IgD-negative memory B cell (primary cell): Measurements from ENCODE around the gene TBX6. TPM values are rescaled to one million over a fixed set of nuclear protein-coding genes. Genes with fewer than 3 reads are reported as not detected.

Experiments
- H3K27ac Mint-ChIP-seq, 3 donors: one replicate each; pipeline ENCODE4 v1.8.0; 2020 to 2022; ENCODE audit warnings: mild to moderate bottlenecking in 3 of 3, mixed read lengths in 3 of 3, moderate library complexity in 1 of 3
- H3K27me3 Mint-ChIP-seq: one replicate; pipeline ENCODE4 v1.8.0; 2021; ENCODE audit warnings: mixed read lengths
- H3K36me3 Mint-ChIP-seq: one replicate; pipeline ENCODE4 v1.8.0; 2020; ENCODE audit warnings: mild to moderate bottlenecking, mixed read lengths
- H3K4me1 Mint-ChIP-seq, 3 donors: one replicate each; pipeline ENCODE4 v1.8.0; 2020 to 2022; ENCODE audit warnings: mixed read lengths in 3 of 3, mild to moderate bottlenecking in 1 of 3
- H3K4me3 Mint-ChIP-seq, 4 donors: one replicate each; pipeline ENCODE4 v1.8.0; 2020 to 2022; ENCODE audit warnings: mild to moderate bottlenecking in 4 of 4, mixed read lengths in 4 of 4, moderate library complexity in 3 of 4
- H3K9me3 Mint-ChIP-seq, 3 donors: one replicate each; pipeline ENCODE4 v1.8.0; 2020 to 2021; ENCODE audit warnings: mixed read lengths in 3 of 3, mild to moderate bottlenecking in 1 of 3
- polyA plus RNA-seq: library from polyadenylated mRNA; unstranded; fragments of 300-500 nt; fragmentation: Illumina TruSeq; gene quantifications from one replicate; pipeline ENCODE4 v1.2.3, GENCODE V29; 2021

TBX6 gene
- polyA plus RNA-seq, 1 donor from 2014 or later: not detected

GRCh38 chr16:30068750-30069610 lies 22.7 kb downstream of the TBX6 start:
- H3K4me3 Mint-ChIP-seq: peak overlapping the region; percentile 70 to 94 (median 87)
- H3K27me3 Mint-ChIP-seq: no peaks in the 10 kb centered on the region
- peaks cover 13 to 15% (median 14%) of the 10 kb centered on the region in 3 donors for H3K4me1 Mint-ChIP-seq
- H3K9me3 Mint-ChIP-seq: no peaks in the 10 kb centered on the region
- H3K36me3 Mint-ChIP-seq: peaks cover 4% of the 10 kb centered on the region
- peak overlapping the region; percentile 67 to 89 (median 73) for H3K27ac Mint-ChIP-seq

- H3K36me3 Mint-ChIP-seq: peaks cover 4% of the 10 kb centered on the region
- no peaks in the 10 kb centered on the region for H3K9me3 Mint-ChIP-seq
- peak overlapping the region; percentile 67 to 89 (median 73) for H3K27ac Mint-ChIP-seq
- no peaks in the 10 kb centered on the region for H3K27me3 Mint-ChIP-seq
- H3K4me3 Mint-ChIP-seq: peak overlapping the region; percentile 70 to 94 (median 87)
- peaks cover 13 to 18% (median 17%) of the 10 kb centered on the region in 3 donors for H3K4me1 Mint-ChIP-seq
These were observed 23.4 kb downstream of the TBX6 start for GRCh38 chr16:30068333-30068732.

GRCh38 chr16:30067584-30067916 lies 24.2 kb downstream of the TBX6 start:
- Mint-ChIP-seq H3K4me1 (peaks cover 13 to 18% (median 17%) of the 10 kb centered on the region in 3 donors), H3K9me3 (no peaks in the 10 kb centered on the region), H3K27ac (peak overlapping the region in 1 of 3 donors; percentile 97)

GRCh38 chr16:30066761-30067583 lies 24.8 kb downstream of the TBX6 start:
- Mint-ChIP-seq H3K4me3 (peak overlapping the region; percentile 95 to 100 (median 100)), H3K27ac (peak overlapping the region in 2 of 3 donors; percentile 97 to 100), H3K4me1 (peaks cover 13 to 18% (median 16%) of the 10 kb centered on the region in 3 donors), H3K9me3 (no peaks in the 10 kb centered on the region), H3K27me3 (no peaks in the 10 kb centered on the region), H3K36me3 (peaks cover 4% of the 10 kb centered on the region)

More at GRCh38 chr16:30067584-30067916, 24.2 kb downstream of the TBX6 start:
- Mint-ChIP-seq H3K27me3 (no peaks in the 10 kb centered on the region), H3K36me3 (peaks cover 4% of the 10 kb centered on the region), H3K4me3 (peak overlapping the region; percentile 48 to 95 (median 68))

GRCh38 chr16:30065943-30066760 lies 25.6 kb downstream of the TBX6 start:
- peaks cover 13 to 18% (median 16%) of the 10 kb centered on the region in 3 donors for H3K4me1 Mint-ChIP-seq
- no peaks in the 10 kb centered on the region for H3K27me3 Mint-ChIP-seq
- H3K36me3 Mint-ChIP-seq: peaks cover 4% of the 10 kb centered on the region
- H3K27ac Mint-ChIP-seq: peak overlapping the region; percentile 97 to 100 (median 99)
- H3K9me3 Mint-ChIP-seq: no peaks in the 10 kb centered on the region
- H3K4me3 Mint-ChIP-seq: peak overlapping the region; percentile 95 to 100 (median 100)

- peak within 1 kb of the TSS; percentile 95 to 100 (median 100) for H3K4me3 Mint-ChIP-seq
- no peaks in the 10 kb centered on the region for H3K27me3 Mint-ChIP-seq
- H3K27ac Mint-ChIP-seq: peak within 1 kb of the TSS; percentile 97 to 100 (median 99)
- peaks cover 13 to 18% (median 16%) of the 10 kb centered on the region in 3 donors for H3K4me1 Mint-ChIP-seq
- no peaks in the 10 kb centered on the region for H3K9me3 Mint-ChIP-seq
- H3K36me3 Mint-ChIP-seq: peaks cover 4% of the 10 kb centered on the region
These were observed 26.4 kb downstream of the TBX6 start, which contains the start of gene ALDOA for GRCh38 chr16:30065102-30065942. Gene ALDOA, plus strand, starts transcription at chr16:30065760. Its CDS starts 1,138 bp downstream, at chr16:30066898.

- H3K27me3 Mint-ChIP-seq: no peaks in the 10 kb centered on the region
- peaks cover 13 to 18% (median 16%) of the 10 kb centered on the region in 3 donors for H3K4me1 Mint-ChIP-seq
- peak overlapping the region; percentile 97 to 100 (median 99) for H3K27ac Mint-ChIP-seq
- no peaks in the 10 kb centered on the region for H3K9me3 Mint-ChIP-seq
- peaks cover 4% of the 10 kb centered on the region for H3K36me3 Mint-ChIP-seq
- peak overlapping the region; percentile 95 to 100 (median 100) for H3K4me3 Mint-ChIP-seq
These were observed 27.0 kb downstream of the TBX6 start for GRCh38 chr16:30064729-30065101.

GRCh38 chr16:30063893-30064728 lies 27.6 kb downstream of the TBX6 start:
- Mint-ChIP-seq H3K36me3 (peaks cover 4% of the 10 kb centered on the region), H3K27me3 (no peaks in the 10 kb centered on the region), H3K4me3 (peak overlapping the region; percentile 95 to 100 (median 100)), H3K27ac (peak overlapping the region; percentile 97 to 100 (median 99)), H3K9me3 (no peaks in the 10 kb centered on the region), H3K4me1 (peaks cover 12 to 18% (median 14%) of the 10 kb centered on the region in 3 donors)

- Mint-ChIP-seq H3K27ac (peak overlapping the region; percentile 97 to 100 (median 99)), H3K9me3 (no peaks in the 10 kb centered on the region), H3K4me3 (peak overlapping the region in 3 of 4 donors; percentile 95 to 100 (median 99)), H3K27me3 (no peaks in the 10 kb centered on the region), H3K36me3 (peaks cover 1% of the 10 kb centered on the region), H3K4me1 (peaks cover 9 to 13% (median 9%) of the 10 kb centered on the region in 3 donors)
These were observed 28.3 kb downstream of the TBX6 start for GRCh38 chr16:30063278-30063892.

GRCh38 chr16:30060836-30061554 lies 30.7 kb downstream of the TBX6 start:
- peaks cover 0 to 5% (median 3%) of the 10 kb centered on the region in 3 donors for H3K4me1 Mint-ChIP-seq
- H3K36me3 Mint-ChIP-seq: peaks cover 1% of the 10 kb centered on the region
- H3K27ac Mint-ChIP-seq: peak overlapping the region in 1 of 3 donors; percentile 78
- no peaks in the 10 kb centered on the region for H3K27me3 Mint-ChIP-seq
- H3K4me3 Mint-ChIP-seq: peak overlapping the region in 1 of 4 donors; percentile 56
- no peaks in the 10 kb centered on the region for H3K9me3 Mint-ChIP-seq

GRCh38 chr16:30060346-30060745 lies 31.4 kb downstream of the TBX6 start:
- Mint-ChIP-seq H3K27ac (peak overlapping the region in 1 of 3 donors; percentile 78), H3K36me3 (peaks cover 1% of the 10 kb centered on the region), H3K27me3 (no peaks in the 10 kb centered on the region), H3K9me3 (no peaks in the 10 kb centered on the region), H3K4me3 (peak overlapping the region in 1 of 4 donors; percentile 56), H3K4me1 (peaks cover 0 to 5% (median 3%) of the 10 kb centered on the region in 3 donors)
